ENCODE data around the gene C1orf198.
A peak's percentile ranks its signal among the peaks of the same experiment; 100 is the strongest.

The C1orf198 gene

DNA sequence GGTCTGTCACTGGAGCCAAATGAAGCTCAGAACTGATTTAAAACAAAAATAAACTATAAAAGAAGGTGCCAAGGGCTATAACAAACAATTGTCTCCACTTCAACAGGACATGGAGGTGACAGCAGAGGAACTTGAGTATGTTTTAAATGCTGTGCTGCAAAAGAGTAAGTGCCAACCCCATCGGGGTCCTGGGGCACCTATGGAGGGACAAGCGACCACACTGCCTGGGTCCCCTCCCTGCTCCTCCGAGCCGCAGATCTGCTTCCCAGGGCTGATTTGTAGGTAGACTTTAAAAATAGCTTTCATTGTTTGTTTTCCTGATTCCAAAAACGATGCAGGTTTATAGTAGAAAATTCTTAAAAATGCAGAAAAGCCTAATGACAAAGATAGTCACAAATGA lies 78.3 kb downstream of the C1orf198 start:
- 100% methylated on average over 2 of the region's 5 CpGs for WGBS (ENCODE audit: insufficient coverage)
- Histone ChIP-seq H3K27ac (ENCODE audit: insufficient read depth in 1 of 2, low read depth in 1 of 2, low read length in 2 of 2, poor library complexity in 1 of 2, severe bottlenecking in 2 of 2) (no peak overlapping the region), H3K9me3 (ENCODE audit: control extremely low read depth in 1 of 5, control insufficient read depth in 4 of 5, insufficient read depth in 2 of 5, low read depth in 1 of 5, low read length in 4 of 5) (no peaks in the 10 kb centered on the region), H3K36me3 (ENCODE audit: control insufficient read depth in 4 of 4, insufficient read depth in 4 of 4, low read length in 3 of 4) (no peaks in the 10 kb centered on the region), H3K4me1 (ENCODE audit: control extremely low read depth in 1 of 4, control insufficient read depth in 4 of 4, insufficient read depth in 4 of 4, low read length in 3 of 4) (peaks cover 0 to 4% (median 1%) of the 10 kb centered on the region in 4 experiments), H3K4me3 (ENCODE audit: control insufficient read depth in 1 of 7, extremely low read depth in 1 of 7, insufficient read depth in 4 of 7, low read depth in 2 of 7, low read length in 6 of 7) (no peak overlapping the region), H3K27me3 (replicated peaks in 2 of 5; ENCODE audit: control insufficient read depth in 4 of 5, insufficient read depth in 5 of 5, low read length in 4 of 5) (peaks cover 0 to 81% (median 17%) of the 10 kb centered on the region in 5 experiments)
- ChIA-PET CTCF (interaction anchor here (0.8 kb wide), 1 partner anchor 8 kb away, joined by 3 read pairs; no protein-coding TSS in a partner anchor), POLR2A (no interaction called here)
- DNase-seq: peak in 1 of 3 donors; percentile 44

DNA sequence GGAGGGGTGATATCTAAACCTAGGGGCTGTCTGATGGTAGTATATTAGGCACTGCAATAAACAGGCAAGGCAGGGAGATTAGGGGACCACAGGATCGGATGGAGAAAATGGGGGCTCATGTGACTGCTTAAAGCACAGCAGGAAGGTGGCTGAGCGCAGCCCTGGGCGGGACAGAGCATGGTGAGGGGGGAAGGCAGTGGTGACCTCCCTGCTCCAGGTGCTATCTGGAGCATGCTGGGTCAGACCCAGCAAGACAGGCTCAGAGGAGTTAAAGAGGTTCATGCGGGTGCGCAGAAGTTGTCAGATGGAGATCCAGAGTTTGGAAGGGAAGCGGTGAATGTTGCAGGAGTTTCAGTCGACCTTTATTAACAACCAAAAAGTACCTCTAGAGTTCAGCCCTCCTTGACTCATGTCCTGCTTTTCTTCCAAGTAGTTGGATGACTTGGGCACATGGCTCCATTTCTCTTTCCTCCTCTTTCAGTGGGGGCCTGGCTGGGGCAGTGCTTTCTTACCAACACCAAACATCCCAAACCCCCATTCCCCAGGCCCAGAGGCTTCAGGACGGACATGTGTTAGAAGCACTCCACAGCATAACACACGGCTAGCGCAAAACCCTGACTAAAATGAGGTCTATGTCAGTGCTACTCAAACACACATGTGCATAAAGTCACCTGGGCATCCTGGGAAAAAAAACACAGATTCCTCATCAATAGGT lies 79.6 kb downstream of the C1orf198 start:
- POLR2A ChIA-PET: no interaction called here
- Histone ChIP-seq H3K4me1 (ENCODE audit: control extremely low read depth in 1 of 4, control insufficient read depth in 4 of 4, insufficient read depth in 4 of 4, low read length in 3 of 4) (peaks cover 0 to 4% (median 1%) of the 10 kb centered on the region in 4 experiments), H3K36me3 (ENCODE audit: control insufficient read depth in 4 of 4, insufficient read depth in 4 of 4, low read length in 3 of 4) (no peaks in the 10 kb centered on the region), H3K9me3 (ENCODE audit: control extremely low read depth in 1 of 5, control insufficient read depth in 4 of 5, insufficient read depth in 2 of 5, low read depth in 1 of 5, low read length in 4 of 5) (no peaks in the 10 kb centered on the region), H3K27me3 (replicated peaks in 2 of 5; ENCODE audit: control insufficient read depth in 4 of 5, insufficient read depth in 5 of 5, low read length in 4 of 5) (peaks cover 0 to 70% (median 16%) of the 10 kb centered on the region in 5 experiments), H3K27ac (ENCODE audit: insufficient read depth in 1 of 2, low read depth in 1 of 2, low read length in 2 of 2, poor library complexity in 1 of 2, severe bottlenecking in 2 of 2) (no peak overlapping the region), H3K4me3 (ENCODE audit: control insufficient read depth in 1 of 7, extremely low read depth in 1 of 7, insufficient read depth in 4 of 7, low read depth in 2 of 7, low read length in 6 of 7) (no peak overlapping the region)
- 100% methylated on average over 7 of the region's 10 CpGs for whole genome bisulfite sequencing (ENCODE audit: insufficient coverage)
- no peak for DNase-seq
- CTCF ChIA-PET: no interaction called here

DNA sequence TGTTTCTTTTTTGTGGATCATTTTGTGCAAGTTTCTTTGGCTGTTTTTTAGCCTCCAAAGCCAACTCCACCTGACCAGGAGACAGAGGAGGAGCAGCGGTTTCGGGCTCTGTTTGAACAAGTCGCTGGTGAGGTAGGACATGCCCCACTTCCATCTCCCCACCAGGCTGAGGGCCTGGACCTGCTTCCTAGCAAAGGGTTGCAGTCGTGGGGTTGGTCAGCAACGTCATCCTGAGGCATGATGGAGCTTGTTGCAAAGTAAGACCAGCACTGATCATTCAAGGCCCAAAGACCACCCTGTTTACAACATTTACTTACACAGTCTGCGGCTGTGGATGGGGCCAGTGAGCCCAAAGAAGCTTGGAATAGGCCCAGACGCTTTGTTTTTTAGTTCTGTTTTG lies 80.8 kb downstream of the C1orf198 start:
- Histone ChIP-seq H3K4me1 (ENCODE audit: control extremely low read depth in 1 of 4, control insufficient read depth in 4 of 4, insufficient read depth in 4 of 4, low read length in 3 of 4) (peaks cover 0 to 4% (median 1%) of the 10 kb centered on the region in 4 experiments), H3K36me3 (ENCODE audit: control insufficient read depth in 4 of 4, insufficient read depth in 4 of 4, low read length in 3 of 4) (no peaks in the 10 kb centered on the region), H3K9me3 (ENCODE audit: control extremely low read depth in 1 of 5, control insufficient read depth in 4 of 5, insufficient read depth in 2 of 5, low read depth in 1 of 5, low read length in 4 of 5) (no peaks in the 10 kb centered on the region), H3K27me3 (replicated peaks in 2 of 5; ENCODE audit: control insufficient read depth in 4 of 5, insufficient read depth in 5 of 5, low read length in 4 of 5) (peaks cover 0 to 61% (median 15%) of the 10 kb centered on the region in 5 experiments), H3K4me3 (ENCODE audit: control insufficient read depth in 1 of 7, extremely low read depth in 1 of 7, insufficient read depth in 4 of 7, low read depth in 2 of 7, low read length in 6 of 7) (no peak overlapping the region), H3K27ac (ENCODE audit: insufficient read depth in 1 of 2, low read depth in 1 of 2, low read length in 2 of 2, poor library complexity in 1 of 2, severe bottlenecking in 2 of 2) (no peak overlapping the region)
- ChIA-PET CTCF (no interaction called here), POLR2A (no interaction called here)
- no peak for DNase-seq
- 85% methylated on average over 4 of the region's 7 CpGs for WGBS (ENCODE audit: insufficient coverage)

All from common myeloid progenitor, CD34-positive (primary cell).